Neural crest cell (in vitro differentiated cells): ENCODE results near the gene GNG14. TPM values are rescaled to one million over a fixed set of nuclear protein-coding genes. Genes with fewer than 3 reads are reported as not detected.
"Not testable (repeated sequence)": the region's sequence is repeated elsewhere in the genome, so short reads cannot be mapped to it uniquely, and the experiment has no call there.

Source experiments
- DNase-seq: peaks from one replicate; pipeline ENCODE4 v3.0.0; 2021; ENCODE audit warnings: low read depth, mixed read lengths, low spot score
- H3K27ac Mint-ChIP-seq: one replicate; pipeline ENCODE4 v1.8.0; 2021; ENCODE audit warnings: mild to moderate bottlenecking, mixed read lengths; ENCODE audit not compliant: unreplicated experiment
- H3K27me3 Mint-ChIP-seq: 2 replicates; pipeline ENCODE4 v1.8.0; 2021; ENCODE audit warnings: low read depth, mild to moderate bottlenecking, mixed read lengths
- H3K36me3 Mint-ChIP-seq: 2 replicates; pipeline ENCODE4 v1.8.0; 2021; ENCODE audit warnings: low read depth, mild to moderate bottlenecking, mixed read lengths
- H3K4me1 Mint-ChIP-seq: 2 replicates; pipeline ENCODE4 v1.8.0; 2021; ENCODE audit warnings: mixed read lengths
- H3K4me3 Mint-ChIP-seq: one replicate; pipeline ENCODE4 v1.8.0; 2021; ENCODE audit warnings: mild to moderate bottlenecking, mixed read lengths
- H3K9me3 Mint-ChIP-seq: 2 replicates; pipeline ENCODE4 v1.8.0; 2021; ENCODE audit warnings: mixed read lengths
- CTCF ChIP-seq: fragments of 200-600 bp; sonication (generic); conservative IDR thresholded peaks from 2 replicates; pipeline ENCODE4 v1.5.0; 2021; ENCODE audit warnings: antibody characterized with exemption, mild to moderate bottlenecking
- total RNA-seq: library from RNA; stranded (reverse); gene quantifications from 2 replicates; pipeline ENCODE4 v1.2.1, GENCODE V29; 2021

Gene GNG14
- total RNA-seq, 1 donor from 2014 or later, result not detected

DNA sequence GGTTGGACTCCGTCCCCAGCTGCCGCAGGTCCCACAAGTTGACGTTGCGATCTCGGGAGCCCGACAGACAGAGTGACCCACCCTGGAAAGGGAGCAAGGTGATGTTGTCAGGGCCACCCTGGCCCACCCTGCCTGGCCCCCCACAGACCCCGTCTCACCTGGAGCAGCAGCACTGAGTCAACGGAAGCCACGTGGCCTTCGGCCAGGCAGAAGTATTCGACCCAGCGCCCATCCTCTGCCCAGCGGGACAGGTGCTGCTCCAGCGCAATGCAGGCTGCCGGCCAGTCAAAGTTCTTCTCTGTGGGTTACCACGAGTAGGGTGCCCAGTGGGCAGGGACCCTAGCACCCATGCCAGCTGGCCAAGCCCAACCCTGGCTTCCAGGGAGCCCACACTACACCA lies 6.8 kb downstream of the GNG14 start:
- peaks cover 6% of the 10 kb centered on the region for H3K27me3 Mint-ChIP-seq

GRCh38 chr19:12695096-12695495 lies 7.3 kb downstream of the GNG14 start:
- TF ChIP-seq CTCF, result no peak
- peaks cover 6% of the 10 kb centered on the region for H3K27me3 Mint-ChIP-seq
- no peaks in the 10 kb centered on the region for H3K36me3 Mint-ChIP-seq
- H3K9me3 Mint-ChIP-seq, result no peaks in the 10 kb centered on the region
- H3K4me3 Mint-ChIP-seq, result peak overlapping the region; percentile 73
- H3K27ac Mint-ChIP-seq, result no peak overlapping the region
- H3K4me1 Mint-ChIP-seq, result peaks cover 12% of the 10 kb centered on the region
- no peak for DNase-seq

More for the DNA sequence above, 6.8 kb downstream of the GNG14 start:
- peaks cover 12% of the 10 kb centered on the region for H3K4me1 Mint-ChIP-seq
- H3K4me3 Mint-ChIP-seq, result peak overlapping the region; percentile 73
- H3K36me3 Mint-ChIP-seq, result no peaks in the 10 kb centered on the region
- TF ChIP-seq CTCF, result no peak
- H3K9me3 Mint-ChIP-seq, result no peaks in the 10 kb centered on the region
- no peak for DNase-seq
- no peak overlapping the region for H3K27ac Mint-ChIP-seq

DNA sequence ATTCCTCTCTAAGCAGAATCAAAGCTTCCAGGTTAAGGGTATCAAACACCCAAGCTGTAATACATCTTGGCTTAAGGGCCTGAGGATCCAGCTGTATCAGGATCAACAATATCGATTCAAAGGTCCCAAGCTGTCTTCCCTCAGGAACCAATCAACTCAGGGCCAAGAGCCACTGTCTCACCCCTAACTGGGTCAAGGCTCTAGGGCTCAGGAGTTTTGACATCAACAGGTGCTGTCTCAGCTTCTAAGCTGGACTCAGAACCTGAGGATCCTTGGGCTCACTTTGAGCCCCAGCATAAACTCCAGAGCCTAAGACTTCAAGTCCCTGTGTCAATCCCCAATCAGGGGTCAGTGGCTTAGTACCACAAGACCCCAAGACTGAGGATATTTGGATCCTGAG lies 7.7 kb downstream of the GNG14 start:
- Mint-ChIP-seq H3K9me3 (no peaks in the 10 kb centered on the region), H3K4me1 (peaks cover 12% of the 10 kb centered on the region), H3K36me3 (no peaks in the 10 kb centered on the region), H3K27ac (peak overlapping the region; percentile 89), H3K4me3 (peak overlapping the region; percentile 96), H3K27me3 (peaks cover 6% of the 10 kb centered on the region)
- TF ChIP-seq CTCF, result no peak
- DNase-seq, result no peak

GRCh38 chr19:12695997-12696365 lies 8.2 kb downstream of the GNG14 start:
- Mint-ChIP-seq H3K36me3 (no peaks in the 10 kb centered on the region), H3K9me3 (no peaks in the 10 kb centered on the region), H3K4me1 (peaks cover 12% of the 10 kb centered on the region), H3K4me3 (peak overlapping the region; percentile 96), H3K27me3 (peaks cover 6% of the 10 kb centered on the region), H3K27ac (peak overlapping the region; percentile 89)
- no peak for DNase-seq
- TF ChIP-seq CTCF, result no peak

DNA sequence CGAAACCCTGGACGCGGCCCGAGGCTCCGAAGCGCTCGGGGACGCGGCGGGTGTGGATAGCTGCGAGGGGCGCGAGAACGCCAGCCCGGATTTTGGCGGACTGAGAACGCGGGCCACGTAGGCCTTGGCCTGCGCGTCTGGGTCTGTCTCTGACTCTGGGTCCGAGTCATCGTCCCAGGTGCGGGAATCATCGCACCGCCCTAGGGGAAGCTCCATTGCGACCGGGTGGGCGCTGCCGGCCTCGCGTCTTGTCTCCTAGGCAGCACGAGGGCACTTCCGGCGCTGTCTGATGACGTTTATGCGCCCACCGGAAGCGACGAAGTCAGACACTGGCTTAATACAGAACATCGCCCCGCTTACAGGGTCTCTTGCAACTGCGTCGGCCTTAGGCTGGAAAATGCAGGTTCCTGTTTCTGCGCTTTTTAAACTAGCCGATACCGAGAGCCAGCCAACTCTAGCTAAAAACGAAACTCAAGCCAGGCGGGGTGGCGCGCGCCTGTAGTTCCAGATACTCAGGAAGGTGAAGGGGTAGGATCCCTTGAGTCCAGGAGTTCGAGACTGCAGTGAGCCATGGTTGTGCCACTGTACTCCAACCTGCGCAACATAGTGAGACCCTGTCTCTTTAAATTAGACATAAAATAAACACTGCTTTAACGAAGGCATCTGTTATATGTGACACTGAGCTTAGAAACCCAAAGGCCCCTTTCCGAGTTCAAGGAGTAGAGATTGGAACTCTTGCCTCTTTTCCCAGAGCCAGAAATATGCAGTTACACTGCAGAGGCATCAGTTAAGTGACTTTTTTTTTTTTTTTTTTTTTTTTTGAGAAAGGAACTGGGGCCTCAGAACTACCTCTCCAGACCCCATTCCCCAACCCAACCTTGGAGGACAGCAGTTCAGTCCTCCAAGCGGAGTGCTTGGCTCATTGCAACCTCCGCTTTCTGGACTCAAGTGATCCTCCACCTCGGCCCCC lies 8.9 kb downstream of the GNG14 start, which contains the start of gene FBXW9:
FBXW9 (minus strand) TSS at position 266 of the 970 bp plus-strand sequence; CDS start at position 216, 50 bp downstream.
- no peaks in the 10 kb centered on the region for H3K36me3 Mint-ChIP-seq
- DNase-seq, result peak; percentile 98
- peaks cover 12% of the 10 kb centered on the region for H3K4me1 Mint-ChIP-seq
- peak within 1 kb of the TSS; percentile 94 for H3K27ac Mint-ChIP-seq
- no peak for TF ChIP-seq CTCF
- H3K9me3 Mint-ChIP-seq, result no peaks in the 10 kb centered on the region
- peaks cover 6% of the 10 kb centered on the region for H3K27me3 Mint-ChIP-seq
- H3K4me3 Mint-ChIP-seq, result peak within 1 kb of the TSS; percentile 96

DNA sequence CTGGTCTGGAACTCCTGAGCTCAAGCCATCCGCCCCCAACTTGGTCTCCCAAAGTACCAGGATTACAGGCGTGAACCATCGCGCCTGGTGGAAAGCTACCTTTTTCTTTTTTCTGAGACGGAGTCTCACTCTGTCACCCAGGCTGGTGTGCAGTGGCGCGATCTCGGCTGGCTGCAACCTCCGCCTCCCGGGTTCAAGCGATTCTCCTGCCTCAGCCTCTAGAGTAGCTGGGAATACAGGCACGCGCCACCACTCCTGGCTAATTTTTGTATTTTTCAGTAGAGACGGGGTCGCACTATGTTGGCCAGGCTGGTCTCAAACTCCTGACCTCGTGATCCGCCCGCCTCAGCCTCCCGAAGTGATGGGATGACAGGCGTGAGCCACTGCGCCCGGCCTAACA lies 9.6 kb downstream of the GNG14 start:
- DNase-seq, H3K36me3 Mint-ChIP-seq, H3K27ac Mint-ChIP-seq, H3K9me3 Mint-ChIP-seq, H3K27me3 Mint-ChIP-seq: not testable (repeated sequence)
- H3K4me1 Mint-ChIP-seq, result peaks cover 12% of the 10 kb centered on the region
- H3K4me3 Mint-ChIP-seq, result peak overlapping the region; percentile 44
